ENCODE data around the gene LRG1.
"Not testable (repeated sequence)": the region's sequence is repeated elsewhere in the genome, so short reads cannot be mapped to it uniquely, and the experiment has no call there.

Gene LRG1

GRCh38 chr19:4553092-4553695 is 13.4 kb upstream of the LRG1 start:
- DNase-seq (ENCODE audit: low read depth, low spot score), result no peak

DNA sequence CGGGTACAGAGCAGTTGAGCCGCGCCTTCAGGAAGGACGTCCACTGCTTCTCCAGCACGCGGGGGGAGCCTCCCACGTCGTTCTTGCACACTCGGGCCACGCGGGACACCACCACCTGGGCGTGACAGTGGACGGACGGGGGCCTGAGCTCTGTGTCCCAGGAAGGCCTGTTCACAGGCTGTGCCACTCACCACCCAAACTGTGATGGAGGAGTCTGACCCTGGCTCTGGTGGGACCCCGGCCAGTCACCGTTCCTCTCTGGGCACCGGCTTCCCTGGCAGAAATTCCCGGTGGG is 12.6 kb upstream of the LRG1 start:
- DNase-seq (ENCODE audit: low read depth, low spot score), result no peak

DNA sequence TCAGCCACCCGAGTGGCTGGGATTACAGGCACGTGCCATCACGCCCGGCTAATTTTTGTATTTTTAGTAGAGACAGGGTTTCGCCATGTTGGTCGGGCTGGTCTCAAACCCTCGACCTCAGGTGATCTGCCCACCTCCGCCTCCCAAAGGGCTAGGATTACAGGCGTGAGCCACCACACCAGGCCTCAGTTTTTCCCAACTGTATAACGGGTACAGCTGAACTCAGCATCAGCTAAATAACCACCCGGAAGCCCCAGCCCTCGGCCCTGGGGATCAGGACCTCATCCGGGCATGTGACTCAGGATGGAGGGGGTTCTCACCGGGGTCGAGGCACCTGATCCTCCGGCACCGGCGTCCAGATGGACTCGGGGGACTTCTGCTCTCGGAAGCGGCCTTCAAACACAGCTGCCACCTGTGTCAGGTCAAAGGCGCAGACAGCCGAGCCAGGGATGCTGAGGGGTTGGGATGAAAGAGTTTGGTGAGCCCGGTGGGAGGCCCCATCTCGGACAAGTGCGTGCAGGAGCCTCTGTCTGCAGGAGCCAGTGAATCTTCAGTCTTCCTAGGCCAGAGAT is 10.7 kb upstream of the LRG1 start:
- DNase-seq (ENCODE audit: low read depth, low spot score), result no peak

DNA sequence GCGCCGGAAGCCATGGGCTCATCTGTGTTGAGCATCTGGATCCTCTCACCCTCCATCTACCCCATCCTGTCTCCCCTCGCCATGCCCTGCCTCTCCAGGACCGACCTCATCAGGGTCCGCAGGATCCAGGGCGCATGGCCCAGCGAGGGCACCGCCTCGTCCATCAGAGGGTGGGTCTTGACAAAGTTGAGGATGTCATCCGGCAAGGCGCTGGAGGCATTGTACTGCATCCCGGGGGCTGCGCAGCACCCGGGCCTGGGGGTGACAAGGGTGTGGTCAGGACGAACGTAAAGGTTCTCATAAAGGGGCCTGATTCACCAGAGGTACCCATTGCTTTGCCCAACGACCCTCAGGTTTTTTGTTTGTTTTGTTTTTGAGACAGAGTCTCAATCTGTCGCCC is 10.2 kb upstream of the LRG1 start:
- DNase-seq (ENCODE audit: low read depth, low spot score), result no peak

- DNase-seq (ENCODE audit: low read depth, low spot score), result no peak
Measured at GRCh38 chr19:4548238-4548584, 8.4 kb upstream of the LRG1 start.

DNA sequence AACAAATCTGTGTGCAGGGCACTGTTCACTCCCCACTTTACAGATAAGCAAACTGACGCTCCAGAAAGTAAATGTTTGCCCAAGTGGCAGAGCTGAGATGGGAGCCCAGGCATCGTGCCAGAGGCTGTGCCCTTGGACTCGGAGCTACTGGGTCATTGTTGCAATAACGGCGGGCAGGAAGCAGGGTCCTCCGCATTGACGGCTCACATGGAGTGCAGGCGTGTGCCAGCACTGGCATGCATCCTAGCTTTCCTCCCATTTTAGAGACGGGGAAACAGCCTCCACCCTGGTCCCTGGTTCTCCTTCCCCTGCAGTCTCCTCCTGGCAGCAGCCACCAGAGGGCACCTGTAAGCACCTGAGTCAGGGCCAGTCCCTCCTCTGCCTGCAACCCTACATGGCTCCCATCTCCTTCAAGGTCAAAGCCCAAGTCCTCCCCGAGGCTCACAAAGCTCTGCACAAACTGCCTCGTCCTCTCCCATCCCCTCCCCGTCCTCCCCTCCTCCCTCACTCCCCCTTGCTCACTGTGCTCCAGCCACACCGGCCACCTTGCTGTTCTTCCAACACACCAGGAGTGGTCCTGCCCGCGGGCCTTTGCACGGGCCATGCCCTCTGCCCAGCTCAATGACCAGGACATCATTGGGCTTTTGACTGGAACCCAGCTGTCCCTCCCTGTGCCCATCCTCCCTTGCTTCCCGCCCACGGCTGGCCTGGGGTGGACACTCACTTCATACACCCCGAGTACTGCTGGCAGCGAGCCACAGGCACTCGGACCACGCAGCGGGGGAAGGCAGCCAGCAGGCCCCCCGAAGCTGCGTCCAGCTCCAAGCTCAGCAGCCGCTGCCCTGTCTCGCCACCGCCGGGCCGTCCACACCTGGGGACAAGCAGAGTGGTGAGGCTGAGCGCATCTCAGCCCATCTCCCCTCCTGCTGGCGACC is 7.7 kb upstream of the LRG1 start:
- no peak for DNase-seq (ENCODE audit: low read depth, low spot score)

DNA sequence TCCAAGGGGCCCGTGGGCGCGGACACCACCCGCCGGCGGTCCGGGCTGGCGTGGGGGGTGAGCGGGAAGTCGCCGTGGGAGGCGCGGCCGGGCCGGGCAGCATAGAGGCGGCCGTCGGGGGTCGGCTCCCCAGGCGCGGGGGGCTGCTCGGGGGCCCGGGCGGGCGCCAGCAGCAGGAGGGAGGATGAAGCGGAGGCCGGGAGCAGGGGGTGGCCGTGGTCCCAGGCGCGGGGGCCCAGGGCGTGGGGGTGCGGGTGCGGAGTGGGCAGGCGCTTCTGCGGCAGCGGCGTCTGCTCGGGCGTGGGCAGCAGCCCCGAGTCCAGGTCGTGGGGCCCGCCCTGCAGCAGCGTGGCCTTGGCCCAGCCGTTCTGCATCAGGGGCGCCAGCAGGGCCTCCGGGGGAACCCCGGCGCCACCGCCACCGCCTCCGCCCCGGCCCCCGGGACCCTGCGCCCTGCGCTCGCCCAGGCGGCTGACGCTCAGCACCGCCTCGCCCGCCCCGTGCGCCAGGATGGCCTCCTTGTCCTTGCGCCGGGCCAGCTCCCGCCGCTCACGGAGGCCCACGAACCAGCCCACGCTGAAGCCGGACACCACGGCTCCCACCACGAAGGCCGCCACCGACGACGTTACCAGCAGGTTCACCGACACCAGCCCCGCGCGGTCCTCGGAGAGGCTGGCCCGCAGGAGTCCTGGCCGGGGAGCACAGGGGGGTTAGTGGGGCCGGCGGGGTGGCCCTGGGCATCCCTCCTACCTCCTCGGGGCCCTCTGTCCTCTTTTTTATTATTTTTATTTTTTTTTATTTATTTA is 4.2 kb upstream of the LRG1 start:
- no peak for DNase-seq (ENCODE audit: low read depth, low spot score)

DNA sequence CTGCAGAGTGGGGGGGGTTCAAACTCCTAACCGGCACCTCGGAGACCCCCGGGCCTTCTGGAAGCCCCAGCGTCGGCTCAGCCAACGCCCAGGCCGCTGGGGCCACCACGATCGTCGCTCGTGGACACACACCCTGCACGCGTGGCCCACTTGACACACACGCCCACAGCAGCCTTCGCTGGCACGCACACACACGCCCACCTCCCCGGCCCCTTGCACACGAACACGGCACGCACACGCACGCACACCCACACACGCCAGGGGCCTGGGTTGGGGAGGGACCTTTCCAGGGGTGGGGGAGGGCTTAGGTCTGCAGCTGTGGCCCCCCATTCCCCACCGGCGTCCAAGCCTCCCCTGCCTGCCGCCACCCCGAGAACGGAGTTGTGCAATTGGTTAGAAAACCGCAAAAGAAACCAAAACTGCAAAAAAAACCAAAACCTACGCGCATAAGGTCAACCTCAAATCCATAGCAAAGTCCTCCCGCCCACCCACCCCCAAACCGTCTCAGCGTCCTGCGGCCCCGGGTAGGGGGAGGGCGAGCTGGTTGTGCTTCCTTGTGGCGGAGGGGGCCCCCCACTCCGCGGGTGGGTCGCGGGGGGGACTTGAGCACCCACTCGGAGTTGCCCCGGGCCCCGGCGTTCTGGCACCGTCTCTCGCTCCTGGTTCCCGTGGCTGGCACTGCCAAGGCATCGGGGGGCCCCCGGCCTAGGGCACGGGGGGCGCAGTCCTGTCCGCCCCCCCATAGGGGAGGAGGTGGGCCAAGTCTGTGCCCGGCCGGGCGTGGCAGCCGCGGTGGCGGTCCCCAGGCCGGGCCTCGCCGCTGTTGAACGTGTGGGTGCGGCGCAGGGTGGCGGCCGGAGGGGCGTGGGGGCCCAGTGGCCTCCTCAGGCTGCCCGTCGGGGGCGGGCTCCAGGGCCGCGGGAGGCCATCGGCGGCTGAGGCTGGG is 3.3 kb upstream of the LRG1 start:
- no peak for DNase-seq (ENCODE audit: low read depth, low spot score)

DNA sequence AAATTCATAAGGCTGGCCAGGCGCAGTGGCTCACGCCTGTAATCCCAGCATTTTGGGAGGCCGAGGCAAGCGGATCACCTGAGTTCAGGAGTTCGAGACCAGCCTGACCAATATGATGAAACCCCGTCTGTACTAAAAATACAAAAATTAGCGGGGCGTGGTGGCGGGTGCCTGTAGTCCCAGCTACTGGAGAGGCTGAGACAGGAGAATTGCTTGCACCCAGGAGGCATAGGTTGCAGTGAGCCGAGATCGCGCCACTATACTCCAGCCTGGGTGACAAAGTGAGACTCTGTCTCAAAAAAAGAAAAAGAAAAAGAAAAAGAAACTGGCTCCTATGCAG is 1.9 kb upstream of the LRG1 start:
- not testable (repeated sequence) for DNase-seq (ENCODE audit: low read depth, low spot score)

DNA sequence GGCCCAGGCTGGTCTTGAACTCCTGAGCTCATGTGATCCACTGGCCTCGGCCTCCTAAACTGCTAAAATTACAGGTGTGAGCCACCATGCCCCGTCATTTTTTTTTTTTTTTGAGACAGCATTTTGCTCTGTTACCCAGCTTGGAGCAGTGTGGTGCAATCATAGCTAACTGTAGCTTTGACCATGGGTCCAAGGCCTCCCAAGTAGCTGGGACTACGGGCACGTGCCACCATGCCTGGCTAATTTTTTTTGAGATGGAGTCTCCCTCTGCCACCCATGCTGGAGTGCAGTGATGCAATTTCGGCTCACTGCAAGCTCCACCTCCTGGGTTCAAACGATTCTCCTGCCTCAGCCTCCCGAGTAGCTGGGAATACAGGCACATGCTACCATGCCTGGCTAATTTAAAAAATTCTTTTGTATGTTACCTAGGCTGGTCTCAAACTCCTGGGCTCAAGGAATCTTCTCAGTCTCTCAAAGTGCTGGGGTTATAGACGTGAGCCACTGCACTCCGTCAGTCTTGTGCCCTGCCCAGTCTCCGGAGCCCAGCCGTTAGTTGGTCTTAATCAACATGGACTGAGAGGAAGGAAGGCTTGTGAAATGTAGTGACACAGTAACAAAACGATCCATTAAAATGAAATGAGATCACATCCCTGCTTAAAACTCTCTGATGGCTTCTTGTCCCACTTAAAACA is 1.4 kb upstream of the LRG1 start:
- no peak for DNase-seq (ENCODE audit: low read depth, low spot score)

- DNase-seq (ENCODE audit: low read depth, low spot score), result no peak
Measured at GRCh38 chr19:4539169-4539692, 605 bp downstream of the LRG1 start.

DNA sequence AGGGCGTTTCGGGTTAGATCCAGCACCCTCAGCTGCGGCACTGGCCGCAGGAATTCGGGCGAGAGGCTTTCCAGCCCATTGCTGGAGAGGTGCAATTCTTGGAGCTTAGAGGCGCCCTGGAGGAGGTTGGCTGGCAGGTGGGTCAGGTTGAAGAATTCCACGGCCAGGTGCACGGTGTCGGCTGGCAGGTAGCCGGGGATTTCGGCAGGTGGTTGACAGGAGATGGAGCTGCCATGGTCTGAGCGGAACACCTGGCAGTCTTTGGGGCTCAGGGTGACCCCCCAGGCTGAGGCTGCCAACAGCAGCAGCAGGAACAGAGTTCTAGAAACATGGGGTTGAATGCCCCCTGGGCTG is 1.3 kb downstream of the LRG1 start:
- no peak for DNase-seq (ENCODE audit: low read depth, low spot score)

GRCh38 chr19:4537953-4538600 is 1.8 kb downstream of the LRG1 start:
- no peak for DNase-seq (ENCODE audit: low read depth, low spot score)

- DNase-seq (ENCODE audit: low read depth, low spot score), result no peak
Measured at GRCh38 chr19:4536798-4537197, 3.0 kb downstream of the LRG1 start.

DNA sequence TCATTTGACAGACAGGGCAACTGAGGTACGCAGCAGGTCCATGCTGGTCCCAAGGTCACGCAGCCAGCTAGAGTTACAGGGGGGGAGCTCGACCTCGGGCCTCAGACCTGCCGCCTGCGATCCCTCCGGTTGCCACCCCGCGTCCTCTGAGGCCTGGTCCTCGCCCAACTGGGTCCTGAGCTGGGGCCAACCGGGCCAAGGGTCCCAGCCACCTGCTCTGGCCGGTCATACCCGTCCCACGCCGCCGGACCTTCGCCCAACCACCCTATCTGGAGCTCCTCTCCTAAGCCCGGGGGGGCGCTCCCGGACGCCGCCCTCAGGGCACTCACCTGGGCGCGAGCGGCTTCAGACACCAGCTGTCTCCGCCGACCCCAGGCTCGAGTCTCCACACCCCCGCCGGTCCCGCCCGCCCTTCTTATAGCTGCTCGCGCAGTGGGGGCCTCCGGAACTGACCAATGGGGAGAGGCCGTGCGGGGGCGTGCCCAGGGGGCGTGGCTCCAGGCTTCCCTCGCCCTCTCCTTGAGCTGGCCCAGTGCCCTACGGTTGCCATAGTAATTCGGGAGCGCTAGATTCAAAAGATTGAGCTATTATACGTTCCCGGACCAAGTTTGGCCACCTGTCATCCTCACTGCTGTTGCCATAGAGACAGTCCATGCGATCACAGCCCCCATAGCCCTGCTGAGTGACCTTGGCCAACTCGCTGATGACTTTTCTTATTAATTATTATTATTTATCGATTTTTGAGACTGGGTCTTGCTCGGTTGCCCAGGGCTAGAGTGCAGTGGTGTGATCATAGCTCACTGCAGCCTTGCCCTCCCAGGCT is 4.8 kb downstream of the LRG1 start, which contains the start of gene PLIN5:
TSS of gene PLIN5 (minus strand) at position 389 of the 823 bp plus-strand sequence. CDS start 1,150 bp downstream, outside the sequence.
- DNase-seq (ENCODE audit: low read depth, low spot score), result no peak

- no peak for DNase-seq (ENCODE audit: low read depth, low spot score)
Measured at GRCh38 chr19:4533835-4534424, 5.9 kb downstream of the LRG1 start.

- no peak for DNase-seq (ENCODE audit: low read depth, low spot score)
Measured at GRCh38 chr19:4533334-4533733, 6.5 kb downstream of the LRG1 start.

DNA sequence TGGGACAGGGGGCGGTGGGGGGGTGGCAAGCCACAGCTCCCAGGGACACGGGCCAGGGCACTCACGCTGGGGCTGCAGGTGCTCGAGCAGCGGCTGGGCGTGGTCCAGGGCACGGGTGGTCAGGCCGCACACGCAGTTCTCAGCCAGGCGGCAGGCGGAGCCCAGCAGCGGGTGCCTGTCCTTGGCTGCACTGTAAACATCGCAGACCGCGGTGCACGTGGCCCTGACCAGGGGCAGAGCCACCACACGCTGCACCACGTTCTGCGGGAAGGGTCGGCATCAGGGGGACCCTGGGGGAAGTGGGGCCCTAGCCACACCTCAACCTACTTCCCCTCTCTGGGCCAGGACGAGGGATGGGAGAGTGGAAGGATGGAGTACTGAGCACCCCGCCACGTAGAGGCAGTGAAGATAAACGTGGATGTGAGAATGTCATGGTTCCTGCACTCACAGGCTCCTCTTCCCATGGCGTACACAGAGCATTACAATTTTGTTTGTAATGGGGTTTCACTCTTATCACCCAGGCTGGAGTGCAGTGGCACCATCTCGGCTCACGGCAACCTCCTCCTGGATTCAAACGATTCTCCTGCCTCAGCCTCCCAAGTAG is 8.2 kb downstream of the LRG1 start:
- no peak for DNase-seq (ENCODE audit: low read depth, low spot score)

Data from smooth muscle cell of the brain vasculature (primary cell).